Liver (tissue), 9 donors: ENCODE data around the gene HRH3. TPM values are rescaled to one million over a fixed set of nuclear protein-coding genes. Genes with fewer than 3 reads are reported as not detected.

Experiments
- DNase-seq: peaks from one replicate; pipeline ENCODE4 v3.0.0-alpha.2; 2017; ENCODE audit warnings: low spot score
- H3K27ac ChIP-seq, 2 donors: one replicate each; pipeline ENCODE4 v1.7.0; 2013; ENCODE audit warnings: inconsistent platforms in 2 of 2, low read length in 2 of 2, control low read depth in 1 of 2, low read depth in 1 of 2, mild to moderate bottlenecking in 1 of 2
- H3K27me3 ChIP-seq, 4 donors: one replicate each; pipeline versions ENCODE4 v1.6.1 to v1.7.0; 2013; ENCODE audit warnings: low read length in 3 of 4, inconsistent platforms in 1 of 4, mild to moderate bottlenecking in 1 of 4, moderate library complexity in 1 of 4; ENCODE audit not compliant: control insufficient read depth in 4 of 4, insufficient read depth in 4 of 4
- H3K36me3 ChIP-seq, 4 donors: one replicate each; pipeline versions ENCODE4 v1.6.1 to v1.7.0; 2013; ENCODE audit warnings: low read length in 3 of 4, mild to moderate bottlenecking in 3 of 4, low read depth in 1 of 4, moderate library complexity in 1 of 4; ENCODE audit not compliant: control insufficient read depth in 4 of 4, insufficient read depth in 3 of 4
- H3K4me1 ChIP-seq, 4 donors: one replicate each; pipeline versions ENCODE4 v1.6.1 to v1.7.0; 2013; ENCODE audit warnings: low read length in 3 of 4, mild to moderate bottlenecking in 3 of 4, moderate library complexity in 1 of 4; ENCODE audit not compliant: control insufficient read depth in 4 of 4, insufficient read depth in 4 of 4
- H3K4me3 ChIP-seq, 3 donors: one replicate each; pipeline versions ENCODE4 v1.6.1 to v1.7.0; 2013; ENCODE audit warnings: low read length in 3 of 3, control low read depth in 1 of 3, low read depth in 1 of 3, mild to moderate bottlenecking in 1 of 3
- H3K9ac ChIP-seq, 2 donors: one replicate each; pipeline ENCODE4 v1.7.0; 2013; ENCODE audit warnings: low read length in 2 of 2, mild to moderate bottlenecking in 2 of 2, moderate library complexity in 2 of 2, control low read depth in 1 of 2, low read depth in 1 of 2
- H3K9me3 ChIP-seq, 4 donors: one replicate each; pipeline versions ENCODE4 v1.6.1 to v1.7.0; 2013; ENCODE audit warnings: low read length in 3 of 4; ENCODE audit not compliant: control insufficient read depth in 4 of 4
- EGR1 ChIP-seq, 2 donors: IDR thresholded peaks; 2 replicates each; pipeline ENCODE4 v1.6.1; 2016 to 2018; ENCODE audit warnings: antibody characterized with exemption in 2 of 2, low read depth in 2 of 2
- FOXA1 ChIP-seq: IDR thresholded peaks from 2 replicates; pipeline ENCODE4 v1.6.1; 2016; ENCODE audit warnings: antibody characterized with exemption
- HNF4A ChIP-seq, 2 donors: conservative IDR thresholded peaks; 2 replicates each; pipeline ENCODE4 v1.6.1; 2016; ENCODE audit warnings: antibody characterized with exemption in 2 of 2, mild to moderate bottlenecking in 2 of 2
- NR2F2 ChIP-seq: IDR thresholded peaks from 2 replicates; pipeline ENCODE4 v1.6.1; 2016; ENCODE audit warnings: antibody characterized with exemption
- RAD21 ChIP-seq, 2 donors: IDR thresholded peaks; 2 replicates each; pipeline ENCODE4 v1.6.1; 2016; ENCODE audit warnings: antibody characterized with exemption in 2 of 2, mild to moderate bottlenecking in 2 of 2
- RXRA ChIP-seq, 2 donors: IDR thresholded peaks; 2 replicates each; pipeline ENCODE4 v1.6.1; 2017 to 2018; ENCODE audit warnings: antibody characterized with exemption in 2 of 2, mild to moderate bottlenecking in 1 of 2
- SP1 ChIP-seq: IDR thresholded peaks from 2 replicates; pipeline ENCODE4 v1.6.1; 2018; ENCODE audit warnings: antibody characterized with exemption, mild to moderate bottlenecking
- TAF1 ChIP-seq: conservative IDR thresholded peaks from 2 replicates; pipeline ENCODE4 v1.6.1; 2016; ENCODE audit warnings: antibody characterized with exemption, mild to moderate bottlenecking
- YY1 ChIP-seq: IDR thresholded peaks from 2 replicates; pipeline ENCODE4 v1.6.1; 2016; ENCODE audit warnings: antibody characterized with exemption, mild to moderate bottlenecking
- WGBS: extraction: QIAGEN DNeasy Blood & Tissue Kit; methylation state at CpG from one replicate; pipeline ENCODE4 v1.1.7; 2013; 5-methylcytosine and 5-hydroxymethylcytosine counted together
- polyA plus RNA-seq, 2 donors: library from polyadenylated mRNA; stranded (reverse) in 1 of 2; unstranded in 1 of 2; fragments of 200-250 nt in 1 of 2; fragments of >200 nt in 1 of 2; fragmentation: Nextera tagmentation in 1 of 2; extraction: Ambion mirVana in 1 of 2; gene quantifications; one replicate each; pipeline versions ENCODE4 v1.2.1 to v1.2.3, GENCODE V29; 2013 to 2015
- total RNA-seq, 2 donors: library from RNA; depleted of rRNA; stranded (reverse); fragments of >200 nt; gene quantifications; one replicate each; pipeline ENCODE4 v1.2.3, GENCODE V29; 2014
- TF ChIP-seq, protein P1 (sequence below): IDR thresholded peaks from 2 replicates; pipeline ENCODE4 v1.6.1; 2016; ENCODE audit warnings: antibody characterized with exemption
- TF ChIP-seq, protein P2 (sequence below): IDR thresholded peaks from 2 replicates; pipeline ENCODE4 v1.6.1; 2016; ENCODE audit warnings: antibody characterized with exemption, mild to moderate bottlenecking
- TF ChIP-seq, protein P3 (sequence below): fragments of 150-350 bp; IDR thresholded peaks from 2 replicates; pipeline ENCODE4 v1.5.1; 2017; ENCODE audit warnings: improper control_type of control experiment, low read depth, low read length; ENCODE audit not compliant: missing input control
- TF ChIP-seq, protein P4 (sequence below): IDR thresholded peaks from 2 replicates; pipeline ENCODE4 v1.6.1; 2016; ENCODE audit warnings: antibody characterized with exemption
- donor health status: healthy.
- donor health status: healthy.
- donor health status: healthy.
- donor health status: healthy.
- donor health status: healthy.

Gene HRH3
- total and polyA plus RNA-seq, 4 donors: not detected

DNA sequence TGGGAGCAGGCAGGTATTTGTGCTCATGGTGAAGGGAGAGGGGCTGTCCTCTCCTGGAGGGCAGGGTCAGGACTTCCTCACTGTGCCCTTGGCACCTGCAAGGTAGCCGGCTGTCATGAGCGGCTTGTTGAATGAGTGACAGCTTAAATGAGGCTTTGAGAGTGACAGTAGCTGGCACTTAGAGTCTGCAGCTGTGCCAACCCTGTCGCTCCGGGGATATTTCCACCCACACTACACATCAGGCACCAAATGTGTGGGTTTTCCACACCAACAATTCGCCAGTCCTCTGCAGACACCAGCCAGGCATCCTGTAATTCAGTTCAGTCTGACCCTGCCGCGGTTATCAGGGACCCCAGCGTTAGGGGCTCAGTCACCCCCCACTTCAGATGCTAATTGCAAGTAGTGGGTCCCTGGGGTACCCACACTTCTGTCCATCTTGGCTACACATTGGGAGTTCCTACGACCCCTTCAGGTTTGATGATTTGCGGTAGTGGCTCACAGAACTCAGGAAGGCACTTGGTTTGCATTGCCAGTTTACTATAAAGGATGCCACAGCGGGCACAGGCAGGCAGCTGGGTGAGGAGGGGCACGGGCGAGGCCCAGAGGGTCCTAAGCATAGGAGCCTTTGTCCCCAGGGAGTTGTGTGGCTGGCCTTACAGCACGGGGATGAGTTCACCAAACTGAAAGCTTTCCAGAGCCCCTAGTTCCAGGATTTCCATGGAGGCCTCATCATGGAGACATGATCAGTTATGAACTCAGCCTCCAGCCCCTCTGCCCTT is 28.1 kb downstream of the HRH3 start:
- no peak for DNase-seq
- no peak for TF ChIP-seq FOXA1
- no peak for TF ChIP-seq TAF1
- TF ChIP-seq NR2F2: no peak
- TF ChIP-seq SP1: no peak
- TF ChIP-seq HNF4A (conservative IDR thresholded peaks at IDR 0.05): no peak
- no peak for TF ChIP-seq RAD21 (IDR thresholded peaks at IDR 0.05)
- no peak for TF ChIP-seq EGR1 (IDR thresholded peaks at IDR 0.05; ENCODE audit: low read depth in 2 of 2)
- TF ChIP-seq, protein P1, sequence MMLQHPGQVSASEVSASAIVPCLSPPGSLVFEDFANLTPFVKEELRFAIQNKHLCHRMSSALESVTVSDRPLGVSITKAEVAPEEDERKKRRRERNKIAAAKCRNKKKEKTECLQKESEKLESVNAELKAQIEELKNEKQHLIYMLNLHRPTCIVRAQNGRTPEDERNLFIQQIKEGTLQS: no peak
- 88% methylated on average over 14 of the region's 14 CpGs for WGBS

DNA sequence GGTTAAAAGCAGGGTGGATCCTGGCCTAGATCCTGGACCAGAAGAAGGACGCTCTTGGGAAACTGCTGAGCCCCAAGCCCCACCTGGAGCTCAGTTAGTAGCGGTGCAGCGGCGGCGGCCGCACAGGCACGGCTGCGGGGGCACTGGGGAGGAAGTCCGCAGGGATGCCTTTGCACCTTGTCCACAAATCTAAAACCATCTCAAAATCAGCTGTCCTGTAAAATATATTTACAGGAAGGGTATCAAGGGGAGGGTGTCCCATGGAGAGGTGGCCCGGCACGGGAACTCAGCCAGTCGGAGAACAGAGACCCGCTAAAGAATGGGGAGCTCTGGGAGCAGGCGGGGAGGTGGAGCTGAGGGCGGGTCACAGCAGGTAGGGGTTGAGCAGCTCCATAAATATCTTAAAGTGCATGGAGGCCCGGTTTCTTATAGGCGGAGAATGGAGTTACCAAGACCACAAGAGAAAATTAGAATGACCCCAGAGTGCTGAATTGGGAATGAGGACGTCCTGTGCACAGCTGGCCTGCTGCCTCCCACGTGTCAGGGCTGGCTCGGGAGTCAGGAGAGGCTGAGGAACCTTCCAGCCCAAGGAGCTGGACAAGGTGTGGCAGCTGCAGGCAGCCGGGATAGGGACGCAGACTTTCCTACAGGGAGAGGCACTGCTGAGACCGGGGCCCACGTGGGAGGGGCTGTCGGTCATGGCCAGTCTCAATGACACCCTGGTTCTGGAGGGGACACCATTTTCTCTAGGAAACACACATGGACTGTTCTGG is 29.3 kb downstream of the HRH3 start:
- Histone ChIP-seq H3K27ac (no peak overlapping the region), H3K27me3 (no peaks in the 10 kb centered on the region), H3K4me1 (peaks cover 0 to 21% (median 16%) of the 10 kb centered on the region in 4 donors), H3K36me3 (peaks cover 0 to 13% (median 8%) of the 10 kb centered on the region in 4 donors), H3K4me3 (no peak overlapping the region), H3K9ac (no peak overlapping the region), H3K9me3 (no peaks in the 10 kb centered on the region)
- WGBS: 94% methylated on average over 25 of the region's 25 CpGs
- TF ChIP-seq SP1 (no peak), NR2F2 (no peak)
- DNase-seq: no peak

More for the DNA sequence above, 28.1 kb downstream of the HRH3 start:
- Histone ChIP-seq H3K9ac (no peak overlapping the region), H3K4me3 (no peak overlapping the region), H3K4me1 (peaks cover 0 to 16% (median 10%) of the 10 kb centered on the region in 4 donors), H3K27me3 (no peaks in the 10 kb centered on the region), H3K27ac (no peak overlapping the region), H3K36me3 (peaks cover 0 to 15% (median 10%) of the 10 kb centered on the region in 4 donors), H3K9me3 (no peaks in the 10 kb centered on the region)

DNA sequence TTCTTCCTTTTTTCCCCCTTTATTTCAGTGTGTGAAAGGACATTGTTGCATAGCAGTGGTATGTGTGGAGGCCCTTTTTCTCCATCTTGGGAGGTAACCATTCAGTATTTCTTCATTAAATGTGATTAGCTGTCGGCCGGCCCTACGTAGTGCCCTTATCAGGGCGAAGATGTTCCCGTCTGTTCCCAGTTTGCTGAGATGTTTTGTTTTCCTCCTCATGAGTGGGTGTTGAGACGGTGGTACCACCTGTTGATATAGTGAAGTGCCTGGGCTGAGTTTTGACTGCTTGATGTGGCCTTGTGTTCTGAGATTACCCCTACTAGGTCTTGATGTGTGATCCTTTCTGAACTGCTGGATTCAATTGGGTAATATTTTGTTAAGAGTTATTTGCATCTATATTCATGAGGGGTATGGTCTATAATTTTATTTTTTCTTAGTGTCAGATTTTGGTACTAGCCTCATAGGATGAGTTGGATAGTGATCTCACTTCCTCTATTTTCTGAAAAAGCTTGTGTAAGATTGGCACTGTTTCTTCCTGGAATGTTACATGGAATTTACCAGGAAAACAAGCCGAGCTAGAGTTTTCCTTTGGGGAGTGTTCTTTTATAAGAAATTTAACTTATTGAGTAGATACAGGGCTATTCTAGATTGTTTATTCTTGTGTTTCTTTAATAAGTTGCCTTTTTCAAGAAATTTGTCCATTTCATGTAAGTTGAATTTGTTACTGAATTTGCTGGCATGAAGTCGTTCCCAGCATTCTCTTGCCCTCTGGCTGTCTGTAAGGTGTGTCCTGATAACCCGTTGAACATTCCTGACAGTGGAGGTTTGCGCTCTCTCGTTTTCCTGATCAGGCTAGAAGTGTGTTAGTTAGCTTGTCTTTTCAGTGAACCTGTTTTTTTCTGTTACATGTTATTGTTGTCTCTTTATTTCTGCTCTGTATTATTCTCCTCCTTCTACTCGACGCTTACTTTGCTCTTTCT is 32.9 kb downstream of the HRH3 start:
- H3K4me1 ChIP-seq: peaks cover 7 to 36% (median 32%) of the 10 kb centered on the region in 4 donors
- peak overlapping the region; percentile 22 to 39 for H3K27ac ChIP-seq

More for the DNA sequence above, 32.9 kb downstream of the HRH3 start:
- Histone ChIP-seq H3K9ac (peak overlapping the region in 1 of 2 donors; percentile 41), H3K4me3 (no peak overlapping the region), H3K9me3 (no peaks in the 10 kb centered on the region), H3K36me3 (peaks cover 0 to 7% (median 3%) of the 10 kb centered on the region in 4 donors), H3K27me3 (no peaks in the 10 kb centered on the region)
- DNase-seq: no peak
- TF ChIP-seq, protein P2, sequence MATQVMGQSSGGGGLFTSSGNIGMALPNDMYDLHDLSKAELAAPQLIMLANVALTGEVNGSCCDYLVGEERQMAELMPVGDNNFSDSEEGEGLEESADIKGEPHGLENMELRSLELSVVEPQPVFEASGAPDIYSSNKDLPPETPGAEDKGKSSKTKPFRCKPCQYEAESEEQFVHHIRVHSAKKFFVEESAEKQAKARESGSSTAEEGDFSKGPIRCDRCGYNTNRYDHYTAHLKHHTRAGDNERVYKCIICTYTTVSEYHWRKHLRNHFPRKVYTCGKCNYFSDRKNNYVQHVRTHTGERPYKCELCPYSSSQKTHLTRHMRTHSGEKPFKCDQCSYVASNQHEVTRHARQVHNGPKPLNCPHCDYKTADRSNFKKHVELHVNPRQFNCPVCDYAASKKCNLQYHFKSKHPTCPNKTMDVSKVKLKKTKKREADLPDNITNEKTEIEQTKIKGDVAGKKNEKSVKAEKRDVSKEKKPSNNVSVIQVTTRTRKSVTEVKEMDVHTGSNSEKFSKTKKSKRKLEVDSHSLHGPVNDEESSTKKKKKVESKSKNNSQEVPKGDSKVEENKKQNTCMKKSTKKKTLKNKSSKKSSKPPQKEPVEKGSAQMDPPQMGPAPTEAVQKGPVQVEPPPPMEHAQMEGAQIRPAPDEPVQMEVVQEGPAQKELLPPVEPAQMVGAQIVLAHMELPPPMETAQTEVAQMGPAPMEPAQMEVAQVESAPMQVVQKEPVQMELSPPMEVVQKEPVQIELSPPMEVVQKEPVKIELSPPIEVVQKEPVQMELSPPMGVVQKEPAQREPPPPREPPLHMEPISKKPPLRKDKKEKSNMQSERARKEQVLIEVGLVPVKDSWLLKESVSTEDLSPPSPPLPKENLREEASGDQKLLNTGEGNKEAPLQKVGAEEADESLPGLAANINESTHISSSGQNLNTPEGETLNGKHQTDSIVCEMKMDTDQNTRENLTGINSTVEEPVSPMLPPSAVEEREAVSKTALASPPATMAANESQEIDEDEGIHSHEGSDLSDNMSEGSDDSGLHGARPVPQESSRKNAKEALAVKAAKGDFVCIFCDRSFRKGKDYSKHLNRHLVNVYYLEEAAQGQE: no peak
- TF ChIP-seq YY1: no peak
- TF ChIP-seq EGR1 (IDR thresholded peaks at IDR 0.05; ENCODE audit: low read depth in 2 of 2): no peak
- TF ChIP-seq, protein P3, sequence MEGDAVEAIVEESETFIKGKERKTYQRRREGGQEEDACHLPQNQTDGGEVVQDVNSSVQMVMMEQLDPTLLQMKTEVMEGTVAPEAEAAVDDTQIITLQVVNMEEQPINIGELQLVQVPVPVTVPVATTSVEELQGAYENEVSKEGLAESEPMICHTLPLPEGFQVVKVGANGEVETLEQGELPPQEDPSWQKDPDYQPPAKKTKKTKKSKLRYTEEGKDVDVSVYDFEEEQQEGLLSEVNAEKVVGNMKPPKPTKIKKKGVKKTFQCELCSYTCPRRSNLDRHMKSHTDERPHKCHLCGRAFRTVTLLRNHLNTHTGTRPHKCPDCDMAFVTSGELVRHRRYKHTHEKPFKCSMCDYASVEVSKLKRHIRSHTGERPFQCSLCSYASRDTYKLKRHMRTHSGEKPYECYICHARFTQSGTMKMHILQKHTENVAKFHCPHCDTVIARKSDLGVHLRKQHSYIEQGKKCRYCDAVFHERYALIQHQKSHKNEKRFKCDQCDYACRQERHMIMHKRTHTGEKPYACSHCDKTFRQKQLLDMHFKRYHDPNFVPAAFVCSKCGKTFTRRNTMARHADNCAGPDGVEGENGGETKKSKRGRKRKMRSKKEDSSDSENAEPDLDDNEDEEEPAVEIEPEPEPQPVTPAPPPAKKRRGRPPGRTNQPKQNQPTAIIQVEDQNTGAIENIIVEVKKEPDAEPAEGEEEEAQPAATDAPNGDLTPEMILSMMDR: no peak
- TF ChIP-seq RXRA (IDR thresholded peaks at IDR 0.05): peak in 1 of 2 donors; percentile 9
- TF ChIP-seq HNF4A (conservative IDR thresholded peaks at IDR 0.05): no peak
- TF ChIP-seq SP1: no peak
- TF ChIP-seq, protein P4, sequence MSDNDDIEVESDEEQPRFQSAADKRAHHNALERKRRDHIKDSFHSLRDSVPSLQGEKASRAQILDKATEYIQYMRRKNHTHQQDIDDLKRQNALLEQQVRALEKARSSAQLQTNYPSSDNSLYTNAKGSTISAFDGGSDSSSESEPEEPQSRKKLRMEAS: no peak
- WGBS: 66% methylated on average over 13 of the region's 13 CpGs
